HCEC 1CT (cell line): Measurements from ENCODE around the gene ITSN1.
"Not testable (repeated sequence)": the region's sequence is repeated elsewhere in the genome, so short reads cannot be mapped to it uniquely, and the experiment has no call there.

Experiments used
- DNase-seq: peaks from one replicate; pipeline ENCODE4 v3.0.0-alpha.2; 2017

Gene ITSN1

DNA sequence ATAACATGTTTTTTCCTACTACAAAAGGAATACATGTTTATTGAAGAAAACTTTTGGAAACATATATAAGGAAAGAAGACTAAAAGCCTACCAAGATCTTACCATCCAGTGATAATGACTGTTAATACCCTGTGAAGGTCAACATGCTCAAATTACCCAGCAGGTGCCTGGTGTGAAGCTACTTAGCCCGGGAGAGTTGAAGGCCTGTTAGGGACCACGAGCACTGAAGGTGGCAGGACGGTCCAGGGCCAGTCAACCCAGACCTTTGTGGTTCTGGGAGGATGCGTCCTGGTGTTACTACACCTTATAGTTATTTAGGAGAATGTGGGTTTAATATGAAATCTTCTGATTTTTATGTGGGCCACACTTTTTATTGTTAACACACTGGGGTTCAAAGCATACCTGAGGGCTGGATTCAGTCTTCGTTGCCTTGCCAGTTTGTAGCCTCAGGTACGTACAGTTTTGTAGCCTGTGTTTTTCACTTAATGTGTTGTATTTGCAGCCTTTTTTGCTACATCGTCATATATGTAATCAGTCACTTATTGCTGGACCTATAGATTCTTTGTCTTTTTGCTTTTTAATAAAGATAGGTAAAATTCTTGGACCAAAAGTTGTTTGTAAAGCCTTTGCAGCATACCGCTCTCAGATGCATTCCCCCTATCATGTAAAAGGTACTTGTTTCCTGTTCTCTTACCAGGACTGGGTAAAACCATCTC is 9.8 kb downstream of the ITSN1 start:
- DNase-seq = no peak

DNA sequence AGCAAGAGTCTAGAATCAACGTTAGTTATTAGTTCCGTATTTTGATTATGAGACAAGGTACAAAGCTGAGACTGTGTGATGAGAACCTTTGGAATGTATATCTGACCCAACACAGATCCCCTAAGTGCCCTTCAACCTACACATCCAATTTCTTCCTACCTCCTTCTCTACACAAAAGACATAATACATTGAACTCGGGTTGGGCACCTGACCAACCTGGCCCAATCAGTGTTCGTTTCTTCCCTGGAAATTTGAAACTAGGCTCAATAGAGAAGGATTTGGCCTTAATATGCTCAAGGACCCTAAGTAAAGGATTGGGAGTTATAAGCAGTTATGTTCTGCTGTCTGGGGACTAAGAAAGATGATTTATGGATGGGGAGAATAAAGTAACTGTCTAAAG is 12.1 kb downstream of the ITSN1 start:
- no peak for DNase-seq

DNA sequence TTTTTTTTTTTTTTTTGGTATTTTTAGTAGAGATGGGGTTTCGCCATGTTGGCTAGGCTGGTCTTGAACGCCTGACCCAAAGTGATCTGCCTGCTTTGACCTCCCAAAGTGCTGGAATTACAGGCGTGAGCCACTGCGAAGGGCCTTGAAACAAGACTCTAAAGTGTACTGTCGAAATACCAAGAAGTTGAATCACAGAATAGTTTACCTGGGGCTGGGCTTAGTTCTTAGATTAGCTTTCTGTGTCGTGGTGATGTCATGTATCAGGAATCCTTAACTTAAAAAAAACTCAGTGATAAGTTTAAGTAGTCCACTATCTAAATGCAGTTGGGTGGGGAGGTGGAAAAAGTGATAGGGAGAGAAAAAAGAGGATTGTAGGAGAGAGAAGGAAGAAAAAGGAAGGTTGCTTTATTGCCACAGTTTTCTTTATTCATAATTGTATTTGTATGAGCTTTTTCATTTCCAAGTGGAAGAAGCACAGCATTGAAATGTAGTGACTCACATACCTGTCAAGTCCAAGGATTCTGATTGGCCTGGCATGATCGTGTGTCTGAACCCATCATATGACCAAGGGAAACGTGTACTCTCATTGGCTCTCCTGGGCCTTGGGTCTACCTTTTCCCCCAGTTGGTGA is 13.4 kb downstream of the ITSN1 start:
- peak; percentile 92 for DNase-seq

DNA sequence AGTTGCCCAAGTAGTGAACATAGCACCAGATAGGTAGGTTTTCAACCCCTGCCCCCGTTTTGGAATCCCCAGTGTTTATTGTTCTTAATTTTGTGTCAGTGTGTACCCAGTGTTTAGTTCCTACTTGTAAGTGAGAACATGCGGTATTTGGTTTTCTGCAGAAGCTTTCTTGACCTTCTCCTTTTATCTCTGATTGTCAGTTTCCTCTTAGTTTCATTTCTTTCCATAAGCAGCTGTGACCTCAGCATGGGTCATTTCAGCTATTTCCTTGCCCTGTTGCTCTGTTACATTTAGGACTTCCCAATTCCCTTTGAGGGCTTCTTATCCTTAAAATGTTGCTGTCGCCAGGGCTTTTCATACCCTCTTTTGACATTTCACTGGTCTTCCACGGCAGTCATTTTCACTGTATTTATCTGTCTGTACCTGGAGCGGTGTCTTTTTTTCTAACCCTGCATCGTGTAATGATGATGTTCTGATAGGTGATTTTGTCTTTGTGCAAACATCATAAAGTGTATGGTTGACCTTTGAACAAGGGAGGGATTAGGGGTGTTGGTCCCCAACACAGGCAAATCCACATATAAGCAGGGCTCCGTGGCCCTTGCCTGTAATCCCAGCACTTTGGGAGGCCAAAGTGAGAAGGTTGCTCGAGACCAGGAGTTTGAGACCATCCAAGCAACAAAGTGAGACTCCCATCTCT is 15.0 kb downstream of the ITSN1 start:
- DNase-seq = no peak

DNA sequence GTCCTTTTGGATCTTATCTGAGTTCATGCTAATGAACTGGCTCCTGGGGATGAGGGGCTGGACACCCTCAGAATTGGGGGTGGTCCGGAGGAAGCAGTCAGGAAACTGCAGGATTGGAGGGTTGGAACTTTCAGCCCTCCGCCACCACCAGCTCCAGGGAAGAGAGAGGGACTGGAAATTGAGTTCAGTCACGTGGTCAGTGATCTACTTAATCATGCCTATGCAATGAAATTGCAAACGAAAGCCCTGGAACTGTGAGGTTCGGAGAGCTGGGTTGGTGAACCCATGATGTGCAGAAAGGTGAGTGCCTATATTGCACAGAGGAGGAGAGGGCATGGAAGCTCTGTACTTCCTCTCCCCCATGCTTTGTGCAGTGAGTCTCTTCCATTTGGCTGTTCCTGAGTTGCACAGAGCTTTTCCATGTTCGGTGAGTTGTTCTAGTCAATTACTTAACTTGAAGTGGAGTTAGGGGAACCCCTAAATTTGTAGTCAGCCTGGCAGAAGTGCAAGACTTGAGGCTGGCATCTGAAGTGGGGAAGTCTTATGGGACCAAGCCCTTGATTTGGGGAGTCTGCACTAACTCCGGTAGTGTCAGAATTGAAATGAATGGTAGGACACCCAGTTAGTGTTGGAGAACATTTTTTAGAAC is 16.7 kb downstream of the ITSN1 start:
- DNase-seq = no peak

DNA sequence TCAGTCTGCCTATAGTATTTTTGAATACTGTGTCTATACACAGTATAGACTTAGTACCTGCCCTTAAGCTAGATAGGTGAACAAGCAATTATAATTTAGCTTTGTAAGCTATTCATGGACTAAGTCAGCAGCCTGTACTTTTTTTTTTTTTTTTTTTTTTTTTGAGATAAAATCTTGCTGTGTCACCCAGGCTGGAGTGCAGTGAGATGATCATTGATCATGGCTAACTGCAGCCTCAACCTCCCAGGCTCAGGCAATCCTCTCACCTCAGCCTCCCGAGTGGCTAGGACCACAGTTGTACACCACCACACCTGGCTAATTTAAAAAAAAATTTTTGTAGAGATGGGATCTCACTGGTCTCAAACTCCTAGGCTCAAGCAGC is 17.3 kb downstream of the ITSN1 start:
- no peak for DNase-seq

DNA sequence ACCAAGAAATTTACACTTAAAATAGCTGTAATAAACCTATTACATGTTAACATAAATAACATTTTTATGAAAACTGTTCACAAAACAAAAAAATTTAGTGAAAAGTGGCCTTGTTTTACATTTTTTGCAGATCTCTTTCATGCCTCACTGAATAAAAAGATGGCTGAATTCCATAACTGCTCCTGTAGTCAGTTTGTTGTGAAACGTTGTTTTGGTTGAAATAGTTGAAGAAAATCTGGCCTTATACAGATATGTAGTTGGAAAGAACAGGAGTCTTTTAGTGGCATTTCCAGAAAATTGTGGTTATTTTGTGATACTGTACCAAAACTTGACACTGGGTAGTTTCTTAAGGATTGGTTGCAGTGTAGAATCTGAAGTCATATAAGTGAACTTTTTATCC is 18.1 kb downstream of the ITSN1 start:
- no peak for DNase-seq

DNA sequence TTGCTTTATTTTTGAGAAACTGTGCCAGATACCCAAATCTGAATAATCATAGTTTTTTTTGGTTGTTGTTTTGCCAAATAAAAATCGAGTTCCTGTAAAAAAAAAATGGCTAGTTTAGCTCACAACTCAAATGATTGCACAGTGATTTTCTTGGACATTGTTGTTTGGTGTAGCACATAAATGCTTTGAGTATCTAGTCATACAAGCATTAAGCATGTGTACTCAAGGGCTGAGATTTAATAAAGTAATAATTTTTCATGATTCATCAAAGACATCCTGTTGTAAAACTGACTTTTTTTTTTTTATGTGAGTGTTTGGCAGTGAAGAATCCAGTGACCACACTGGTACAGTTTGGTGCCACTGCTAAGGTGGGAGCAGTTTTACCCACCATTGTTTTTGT is 18.8 kb downstream of the ITSN1 start:
- DNase-seq = peak; percentile 35

DNA sequence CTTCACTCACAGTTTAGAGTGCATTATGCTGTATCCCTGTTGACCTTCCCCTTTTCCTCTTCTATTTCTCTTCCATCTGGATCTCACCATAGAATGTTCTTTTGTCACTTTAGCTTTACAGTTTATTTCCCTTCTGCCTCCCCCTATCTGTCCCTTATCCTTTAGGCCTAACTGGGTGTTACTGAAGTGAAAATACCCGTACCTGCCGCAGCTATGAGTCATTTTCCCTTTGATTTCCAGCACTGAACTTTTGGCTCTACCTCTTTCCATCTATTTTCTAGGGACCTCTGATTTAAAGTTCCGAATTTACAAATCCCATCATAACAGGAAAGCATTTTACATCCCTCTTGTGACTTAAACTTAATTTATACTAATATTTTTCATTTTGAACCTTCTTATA is 19.7 kb downstream of the ITSN1 start:
- DNase-seq = no peak

DNA sequence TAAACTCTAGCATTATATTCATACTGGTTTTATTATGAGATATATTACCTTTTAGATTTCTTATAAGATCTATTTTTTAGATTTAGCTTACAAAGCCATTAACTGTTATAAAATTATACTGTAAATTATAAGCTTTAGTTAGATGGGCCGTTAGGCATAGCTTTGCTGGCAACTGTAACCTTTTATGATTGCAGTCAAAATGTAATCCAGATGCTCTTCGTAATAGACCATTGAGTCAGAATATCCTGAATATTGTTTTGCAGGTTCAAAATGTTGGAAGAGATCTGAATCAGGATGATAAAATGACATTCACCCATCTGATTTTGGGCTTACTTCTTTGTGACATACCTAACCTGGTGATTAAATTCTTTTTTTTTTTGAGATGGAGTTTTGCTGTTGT is 20.9 kb downstream of the ITSN1 start:
- DNase-seq = no peak

DNA sequence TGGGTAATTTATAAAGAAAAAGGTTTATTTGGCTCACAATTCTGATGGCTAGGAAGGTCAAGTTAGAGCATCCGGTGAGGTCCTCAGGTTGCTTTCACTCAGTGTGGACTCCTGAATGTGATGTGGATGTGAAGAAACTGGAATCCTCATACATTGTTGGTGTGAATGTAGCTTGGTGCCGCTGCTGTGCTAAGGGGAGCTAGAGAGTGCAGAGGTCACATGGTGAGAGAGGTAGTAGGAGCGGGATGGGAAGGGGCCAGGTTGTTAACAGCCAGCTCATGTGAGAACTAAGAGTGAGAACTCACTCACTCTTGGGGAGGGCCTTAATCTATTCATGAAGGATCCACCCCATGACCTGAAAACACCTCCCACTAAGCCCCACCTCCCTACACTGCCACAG is 21.8 kb downstream of the ITSN1 start:
- DNase-seq = no peak

DNA sequence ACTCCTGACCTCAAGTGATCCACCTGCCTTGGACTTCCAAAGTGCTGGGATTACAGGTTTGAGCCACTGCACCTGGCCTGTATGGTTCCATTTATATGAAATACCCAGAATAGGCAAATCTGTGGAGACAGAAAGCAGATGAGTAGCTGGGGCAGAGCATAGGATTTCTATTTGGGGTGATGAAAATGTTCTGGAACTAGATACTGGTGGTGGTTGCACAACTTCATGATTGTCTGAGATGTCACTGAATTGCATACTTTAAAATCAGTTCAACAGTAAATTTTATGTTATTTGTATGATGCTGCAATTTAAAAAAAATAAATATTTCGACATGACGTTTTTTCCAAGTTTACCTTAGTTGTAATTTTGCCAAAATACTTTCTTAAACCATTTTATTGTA is 23.9 kb downstream of the ITSN1 start:
- DNase-seq = no peak

DNA sequence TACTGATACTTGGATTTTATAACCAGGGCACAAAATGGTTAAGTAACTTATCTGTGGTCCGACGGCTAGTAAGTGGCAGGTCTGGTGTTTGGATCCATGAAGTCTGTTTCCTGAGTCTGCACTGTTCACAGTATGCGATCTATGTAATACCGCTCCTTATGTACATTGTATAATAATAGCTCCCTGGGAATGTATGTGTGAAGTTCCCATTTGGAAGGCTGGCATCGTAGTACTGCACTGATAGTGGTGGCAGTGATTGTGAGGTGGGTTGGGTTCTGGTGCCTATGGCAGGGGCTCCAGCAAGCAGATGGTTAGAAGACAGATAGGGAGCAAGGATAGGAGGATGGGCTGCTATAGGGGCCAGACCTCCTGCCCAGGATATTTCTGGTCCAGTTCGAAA is 25.3 kb downstream of the ITSN1 start:
- DNase-seq = no peak

DNA sequence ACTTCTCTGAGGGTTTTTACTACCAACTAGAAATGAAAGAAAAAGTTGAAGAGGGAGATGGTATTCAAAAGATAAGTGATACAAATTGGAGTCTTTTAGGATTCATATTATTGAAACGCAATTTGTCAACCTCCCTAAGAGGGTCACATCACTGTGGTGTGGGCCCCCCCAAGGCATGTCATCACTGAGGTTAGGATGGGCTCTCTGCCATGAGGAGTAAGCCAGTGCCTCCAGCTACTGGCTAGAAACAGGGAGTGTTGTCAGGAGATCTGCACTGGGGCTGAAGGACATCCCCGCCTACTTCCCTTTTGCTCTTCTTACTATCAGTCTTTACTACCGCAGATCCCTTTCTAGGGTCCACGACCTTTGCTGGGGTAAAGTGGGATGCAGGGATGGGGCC is 25.9 kb downstream of the ITSN1 start:
- DNase-seq = no peak

DNA sequence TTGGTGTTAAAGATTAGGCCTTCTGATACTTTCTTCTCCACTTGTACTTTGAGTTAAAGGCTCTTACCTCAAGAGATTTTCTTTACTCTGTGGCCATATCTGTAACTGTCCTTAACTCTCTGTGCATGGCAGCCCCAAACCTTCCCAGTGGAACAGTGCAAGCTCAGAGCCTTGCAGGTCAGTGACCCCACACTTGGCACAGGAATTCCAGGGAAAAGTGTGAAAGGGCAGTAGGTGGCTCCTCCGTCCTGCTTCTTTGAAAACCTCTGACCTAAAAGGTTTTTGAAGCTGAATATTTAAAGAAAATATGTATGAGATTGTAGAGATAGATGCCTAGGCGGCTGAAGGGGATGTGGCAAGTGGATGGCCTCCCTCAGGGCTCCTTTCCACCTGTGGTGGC is 26.3 kb downstream of the ITSN1 start:
- DNase-seq = no peak

DNA sequence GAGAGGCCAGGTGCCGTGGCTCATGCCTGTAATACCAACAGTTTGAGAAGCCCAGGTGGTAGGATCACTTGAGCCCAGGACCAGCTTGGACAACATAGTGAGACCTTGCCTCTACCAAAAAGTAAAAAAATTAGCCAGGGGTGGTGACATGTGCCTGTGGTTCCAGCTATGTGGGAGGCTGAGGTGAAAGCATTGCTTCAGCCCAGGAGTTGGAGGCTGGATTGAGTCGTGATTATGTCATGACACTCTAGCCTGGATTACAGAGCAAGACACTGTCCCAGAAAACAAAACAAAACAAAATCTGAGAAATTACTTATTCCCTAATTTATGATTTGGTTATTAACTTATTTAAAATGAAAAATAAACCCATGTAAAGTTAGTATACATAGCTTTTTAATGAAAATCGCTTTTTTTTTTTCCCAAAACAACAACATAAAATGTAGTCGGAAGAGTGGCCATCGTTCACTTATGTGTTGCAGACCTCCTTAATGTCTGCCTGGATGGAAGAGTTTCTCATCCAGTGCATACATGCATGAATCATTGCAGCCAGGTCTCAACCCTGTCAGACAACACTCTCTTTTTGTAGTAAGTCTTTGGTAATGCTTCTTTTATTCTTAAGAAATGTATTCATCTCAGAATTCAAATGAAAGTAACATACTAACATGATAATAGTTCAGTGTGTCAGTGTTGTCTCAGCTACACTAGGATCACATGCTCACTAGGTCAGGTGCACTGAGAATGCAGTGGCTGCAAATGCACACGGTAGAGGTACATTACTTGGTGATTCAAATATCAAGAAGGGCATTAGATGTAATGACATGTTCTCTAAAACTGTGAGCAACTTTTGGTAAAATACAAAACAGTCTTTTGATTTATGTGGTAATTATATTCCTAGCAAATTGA is 28.0 kb downstream of the ITSN1 start:
- DNase-seq = no peak

DNA sequence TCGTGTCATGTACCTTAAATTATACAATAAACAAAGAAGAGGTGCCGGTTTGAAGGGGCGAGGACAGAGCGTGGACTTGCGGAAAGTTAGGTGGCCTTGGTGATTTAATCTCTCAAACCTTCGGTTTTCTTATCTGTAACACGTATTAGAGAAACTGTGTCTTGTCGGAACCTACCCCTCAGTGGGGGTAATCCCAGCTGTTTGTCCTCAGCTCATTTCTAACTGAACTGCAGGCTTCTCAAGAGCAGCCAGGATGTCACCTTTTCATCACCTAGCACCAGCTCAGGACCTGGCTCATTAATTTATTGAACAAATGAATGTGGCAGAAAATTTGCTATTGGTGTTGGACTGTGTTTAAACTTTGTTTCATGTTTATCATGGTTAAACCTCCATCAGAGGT is 31.2 kb downstream of the ITSN1 start:
- no peak for DNase-seq

DNA sequence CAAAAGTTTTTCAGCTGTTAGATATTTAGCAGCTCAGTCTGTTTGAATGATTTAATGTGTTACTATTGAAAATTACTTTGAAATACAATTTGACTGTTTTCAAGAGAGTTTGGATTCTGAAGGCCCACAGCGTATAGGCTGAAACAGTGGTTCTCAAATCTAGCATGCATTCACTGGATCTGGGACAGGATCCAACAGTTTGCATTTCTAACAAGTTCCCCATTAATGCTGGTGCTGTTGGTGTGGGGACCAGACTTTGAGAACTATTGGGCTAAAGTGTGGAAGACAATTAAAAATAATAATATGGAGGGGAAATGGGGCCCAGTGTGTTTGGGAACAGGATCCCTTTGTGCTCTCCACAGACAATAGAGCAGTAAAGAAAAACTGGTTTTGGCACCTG is 31.9 kb downstream of the ITSN1 start:
- DNase-seq = no peak

DNA sequence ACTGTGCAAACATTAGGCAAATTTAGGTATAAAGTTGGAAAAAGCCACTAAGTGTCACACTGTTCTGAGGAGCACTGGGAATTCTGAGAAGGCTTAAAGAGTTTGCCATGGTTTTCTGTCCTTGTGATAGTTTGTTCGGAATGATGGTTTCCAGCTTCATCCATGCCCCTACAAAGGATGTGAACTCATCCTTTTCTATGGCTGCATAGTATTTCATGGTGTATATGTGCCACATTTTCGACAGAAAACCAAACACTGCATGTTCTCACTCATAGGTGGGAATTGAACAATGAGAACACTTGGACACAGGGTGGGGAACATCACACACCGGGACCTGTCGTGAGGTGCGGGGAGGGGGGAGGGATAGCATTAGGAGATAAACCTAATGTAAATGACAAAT is 34.4 kb downstream of the ITSN1 start:
- DNase-seq = not testable (repeated sequence)

DNA sequence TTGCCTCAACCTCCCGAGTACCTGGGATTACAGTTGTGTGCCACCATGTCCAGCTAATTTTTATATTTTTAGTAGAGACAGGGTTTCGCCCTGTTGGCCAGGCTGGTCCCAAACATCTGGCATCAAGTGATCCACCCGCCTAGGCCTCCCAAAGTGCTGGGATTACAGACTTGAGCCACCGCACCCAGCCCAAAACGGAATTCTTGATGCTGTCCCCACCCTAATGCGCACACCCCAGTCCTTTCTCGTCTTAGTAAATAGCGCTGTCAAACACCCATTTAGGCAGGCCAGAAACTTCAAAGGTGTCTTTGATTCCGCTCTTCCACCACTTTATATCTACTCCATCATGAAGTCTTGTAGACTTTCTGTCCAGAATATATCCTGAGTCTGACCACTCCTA is 35.1 kb downstream of the ITSN1 start:
- no peak for DNase-seq

DNA sequence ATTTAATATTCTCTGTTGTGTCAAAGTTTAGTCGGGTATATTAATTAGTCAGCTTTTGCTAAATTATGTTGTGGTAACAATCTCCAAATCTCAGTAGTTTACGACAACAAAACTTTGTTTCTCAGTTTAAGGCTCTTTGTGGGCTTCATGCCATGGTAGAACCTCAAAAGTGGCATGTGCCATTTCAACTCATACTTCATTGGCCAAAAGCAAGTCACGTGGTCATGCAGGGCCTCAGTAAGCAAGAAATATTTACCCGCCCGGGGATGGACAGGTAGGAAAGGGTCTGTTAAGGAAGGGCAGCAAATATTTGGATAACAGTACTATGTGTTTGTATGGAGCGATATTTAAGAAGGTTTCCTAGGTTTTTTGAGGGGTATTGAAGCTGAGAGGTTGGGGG is 38.6 kb downstream of the ITSN1 start:
- DNase-seq = no peak

DNA sequence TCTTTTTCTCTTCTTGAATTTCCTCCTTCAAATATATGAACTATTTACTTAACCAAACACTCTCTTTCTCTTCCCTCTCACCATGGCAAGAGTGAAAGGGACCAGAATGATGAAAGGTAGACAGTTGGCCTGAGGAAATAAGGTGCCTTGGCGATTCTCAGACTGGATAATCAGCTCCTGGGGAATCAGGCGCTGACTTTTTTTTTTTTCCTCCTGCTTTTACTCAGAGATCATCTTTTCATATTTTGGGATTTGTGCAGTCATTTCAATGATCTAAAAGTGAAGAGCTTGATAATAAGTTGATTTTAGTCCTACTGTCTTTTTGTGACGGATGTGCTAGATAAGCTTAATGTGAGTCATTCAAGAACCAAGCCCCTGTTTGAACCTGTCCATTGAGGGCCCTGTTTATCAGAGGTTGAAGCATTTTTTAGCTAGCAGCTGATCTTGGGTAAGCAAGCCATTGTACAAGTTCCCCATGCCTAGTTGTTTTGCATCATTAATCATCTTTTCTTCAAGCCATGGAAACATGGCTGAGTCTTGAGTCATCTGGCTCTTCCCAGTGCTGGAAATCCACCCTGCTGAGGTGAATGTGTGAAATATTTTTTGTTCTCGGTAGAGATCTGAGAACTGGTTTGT is 40.8 kb downstream of the ITSN1 start:
- DNase-seq = peak; percentile 93
